PC-9 (cell line): ENCODE results near the gene PKP2. TPM values are rescaled to one million over a fixed set of nuclear protein-coding genes. Genes with fewer than 3 reads are reported as not detected.

Experiments used
- BruUV-seq: library from RNA; stranded (reverse); fragments of 400-500 nt; replicated peaks from 2 replicates; lab custom pipeline; 2021; lab: Mats Ljungman, UMichigan
- CTCF ChIA-PET: fragments of 300-600 bp; sonication (Branson Sonifier 250); formaldehyde crosslinking; loops from one replicate; lab custom pipeline; 2022; ENCODE audit warnings: antibody characterized with exemption; lab: Charles Lee
- POLR2A ChIA-PET: fragments of 300-600 bp; sonication (Branson Sonifier 250); formaldehyde crosslinking; loops from one replicate; lab custom pipeline; 2022; ENCODE audit warnings: antibody characterized with exemption; ENCODE audit not compliant: unreplicated experiment; lab: Charles Lee
- DNase-seq, 2 experiments: peaks; one replicate each; pipeline versions ENCODE4 v3.0.0 to v3.0.0-alpha.2; 2015 to 2022; ENCODE audit warnings: mixed read lengths in 1 of 2
- H2AFZ ChIP-seq: fragments of 200-600 bp; sonication (generic); 2 replicates; pipeline ENCODE4 v1.8.1; 2017; ENCODE audit warnings: antibody characterized with exemption
- H3F3A ChIP-seq: fragments of 200-600 bp; sonication (generic); 2 replicates; pipeline ENCODE4 v1.8.1; 2017; ENCODE audit warnings: antibody characterized with exemption, mild to moderate bottlenecking, low read depth; ENCODE audit not compliant: insufficient read depth
- H3K27ac ChIP-seq: fragments of 200-600 bp; sonication (generic); 2 replicates; pipeline ENCODE4 v1.6.1; 2016; ENCODE audit warnings: mixed run types
- H3K27me3 ChIP-seq: fragments of 200-600 bp; sonication (generic); 2 replicates; pipeline ENCODE4 v1.6.1; 2016; ENCODE audit warnings: low read depth, mixed run types; ENCODE audit not compliant: insufficient read depth
- H3K36me3 ChIP-seq: fragments of 200-600 bp; sonication (generic); 2 replicates; pipeline ENCODE4 v1.6.1; 2016; ENCODE audit warnings: low read depth, mixed run types
- H3K4me1 ChIP-seq: fragments of 200-600 bp; sonication (generic); replicated peaks from 2 replicates; pipeline ENCODE4 v1.6.1; 2016; ENCODE audit warnings: mixed run types; ENCODE audit not compliant: insufficient read depth
- H3K4me2 ChIP-seq: fragments of 200-600 bp; sonication (generic); 2 replicates; pipeline ENCODE4 v1.6.1; 2017; ENCODE audit warnings: mixed run types
- H3K4me3 ChIP-seq: fragments of 200-600 bp; sonication (generic); 2 replicates; pipeline ENCODE4 v1.6.1; 2016; ENCODE audit warnings: mixed run types
- H3K79me2 ChIP-seq: fragments of 200-600 bp; sonication (generic); 2 replicates; pipeline ENCODE4 v1.6.1; 2017; ENCODE audit warnings: low read depth, mixed run types
- H3K9me2 ChIP-seq: fragments of 200-600 bp; sonication (generic); 2 replicates; pipeline ENCODE4 v1.8.1; 2017; ENCODE audit warnings: mild to moderate bottlenecking; ENCODE audit not compliant: insufficient read depth
- H3K9me3 ChIP-seq: fragments of 200-600 bp; sonication (generic); 2 replicates; pipeline ENCODE4 v1.8.1; 2016; ENCODE audit warnings: low read depth; ENCODE audit not compliant: insufficient read depth
- H4K20me1 ChIP-seq: fragments of 200-600 bp; sonication (generic); 2 replicates; pipeline ENCODE4 v1.8.1; 2017; ENCODE audit not compliant: insufficient read depth
- EZH2 ChIP-seq: fragments of 200-600 bp; sonication (generic); IDR thresholded peaks from 2 replicates; pipeline ENCODE4 v1.8.0; 2017; ENCODE audit warnings: antibody characterized with exemption, low read depth
- intact Hi-C: fragments of 100-400 bp; cut with micrococcal nuclease; formaldehyde crosslinking; loops from one replicate; pipeline ENCODE4 v1.10.0; 2022; ENCODE audit not compliant: unreplicated experiment
- total RNA-seq: library from RNA; stranded (reverse); gene quantifications from 2 replicates; pipeline ENCODE4 v1.2.3, GENCODE V29; 2021
- TF ChIP-seq, protein P1 (sequence below): fragments of 200-600 bp; sonication (generic); conservative IDR thresholded peaks from 2 replicates; pipeline ENCODE4 v1.6.1; 2017; ENCODE audit warnings: mixed run types, antibody characterized with exemption, mild to moderate bottlenecking, moderate library complexity

The PKP2 gene
- total RNA-seq, 1 experiment from 2014 or later: 88.1 TPM

DNA sequence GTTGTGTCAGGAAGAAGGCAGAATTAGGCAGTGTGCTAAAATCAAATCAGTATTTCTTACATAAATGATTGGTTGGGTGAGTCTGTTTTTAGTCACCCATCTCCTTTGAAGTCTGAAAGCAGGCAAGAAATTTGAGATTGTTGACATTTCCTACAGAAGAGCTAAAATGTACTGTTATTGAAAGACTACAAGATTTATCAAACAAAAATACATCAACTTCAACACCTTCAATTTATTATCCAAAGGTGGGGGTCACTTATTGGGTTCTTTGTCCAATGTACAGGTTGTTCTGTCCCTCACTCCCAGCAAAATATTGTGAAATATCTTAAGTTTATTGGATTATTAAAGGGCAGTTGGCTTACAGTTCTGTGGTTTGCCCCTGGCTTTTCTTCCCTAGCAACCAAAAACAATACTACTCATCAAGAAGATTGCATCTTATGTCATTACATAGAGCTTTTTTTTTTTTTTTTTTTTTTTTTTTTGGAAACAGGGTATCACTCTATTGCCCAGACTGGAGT lies 20.6 kb upstream of the PKP2 start:
- H3K4me1 ChIP-seq: peaks cover 45% of the 10 kb centered on the region

DNA sequence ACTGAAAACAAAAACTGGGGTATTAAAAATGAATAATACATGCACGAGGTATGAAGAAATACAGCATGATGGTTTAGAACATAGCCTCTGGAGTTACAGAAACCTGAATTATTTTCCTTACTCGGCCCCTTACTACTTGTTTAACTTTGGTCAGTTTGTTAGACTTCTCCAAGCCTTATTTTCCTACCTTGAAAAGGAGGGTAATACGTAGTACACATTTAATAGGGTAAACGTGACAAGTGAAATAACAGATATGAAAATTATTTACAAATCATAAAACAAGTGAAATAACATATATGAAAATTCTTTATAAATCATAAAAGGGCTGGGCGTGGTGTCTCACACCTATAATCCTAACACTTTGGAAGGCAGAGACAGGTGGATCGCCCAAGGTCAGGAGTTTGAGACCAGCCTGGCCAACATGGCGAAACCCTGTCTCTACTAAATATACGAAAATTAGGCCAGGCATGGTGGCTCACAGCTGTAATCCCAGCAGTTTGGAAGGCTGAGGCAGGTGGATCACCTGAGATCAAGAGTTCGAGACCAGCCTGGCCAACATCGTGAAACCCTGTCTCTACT lies 11.4 kb upstream of the PKP2 start:
- Histone ChIP-seq H3K27ac (no peak overlapping the region), H2AFZ (no peak overlapping the region), H3K4me1 (peaks cover 19% of the 10 kb centered on the region), H3K9me2 (no peaks in the 10 kb centered on the region), H4K20me1 (no peaks in the 10 kb centered on the region), H3K36me3 (no peaks in the 10 kb centered on the region), H3F3A (0 out of 2 replicates have a peak, but pooled peaks cover 6% of the 10 kb centered on the region), H3K4me2 (no peak overlapping the region), H3K79me2 (no peaks in the 10 kb centered on the region), H3K4me3 (no peak overlapping the region), H3K9me3 (no peaks in the 10 kb centered on the region), H3K27me3 (no peaks in the 10 kb centered on the region)
- ChIA-PET POLR2A (no interaction called here), CTCF (interaction anchor here (0.6 kb wide), 1 partner anchor 1114 kb away, joined by 3 read pairs; the partner anchor contains the start of gene ALG10)
- BruUV-seq: no TSS peak
- TF ChIP-seq, protein P1, sequence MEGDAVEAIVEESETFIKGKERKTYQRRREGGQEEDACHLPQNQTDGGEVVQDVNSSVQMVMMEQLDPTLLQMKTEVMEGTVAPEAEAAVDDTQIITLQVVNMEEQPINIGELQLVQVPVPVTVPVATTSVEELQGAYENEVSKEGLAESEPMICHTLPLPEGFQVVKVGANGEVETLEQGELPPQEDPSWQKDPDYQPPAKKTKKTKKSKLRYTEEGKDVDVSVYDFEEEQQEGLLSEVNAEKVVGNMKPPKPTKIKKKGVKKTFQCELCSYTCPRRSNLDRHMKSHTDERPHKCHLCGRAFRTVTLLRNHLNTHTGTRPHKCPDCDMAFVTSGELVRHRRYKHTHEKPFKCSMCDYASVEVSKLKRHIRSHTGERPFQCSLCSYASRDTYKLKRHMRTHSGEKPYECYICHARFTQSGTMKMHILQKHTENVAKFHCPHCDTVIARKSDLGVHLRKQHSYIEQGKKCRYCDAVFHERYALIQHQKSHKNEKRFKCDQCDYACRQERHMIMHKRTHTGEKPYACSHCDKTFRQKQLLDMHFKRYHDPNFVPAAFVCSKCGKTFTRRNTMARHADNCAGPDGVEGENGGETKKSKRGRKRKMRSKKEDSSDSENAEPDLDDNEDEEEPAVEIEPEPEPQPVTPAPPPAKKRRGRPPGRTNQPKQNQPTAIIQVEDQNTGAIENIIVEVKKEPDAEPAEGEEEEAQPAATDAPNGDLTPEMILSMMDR: no peak
- TF ChIP-seq EZH2: no peak
- intact Hi-C loops: no loop called here
- no peak for DNase-seq

More for the DNA sequence above, 20.6 kb upstream of the PKP2 start:
- Histone ChIP-seq H3K79me2 (no peaks in the 10 kb centered on the region), H3K27me3 (no peaks in the 10 kb centered on the region), H3K4me2 (peak overlapping the region; percentile 40), H3K9me2 (no peaks in the 10 kb centered on the region), H3K4me3 (no peak overlapping the region), H4K20me1 (no peaks in the 10 kb centered on the region), H3K9me3 (no peaks in the 10 kb centered on the region; the same call in 1 of the 2 replicates), H3F3A (peaks cover 45% of the 10 kb centered on the region), H3K27ac (0 out of 2 replicates have a peak overlapping the region, but pooled peaks have one; percentile 12), H2AFZ (no peak overlapping the region), H3K36me3 (no peaks in the 10 kb centered on the region)
- peak in 1 of 2 experiments; percentile 86 for DNase-seq
- intact Hi-C loops: loop anchor here (1.0 to 5.0 kb wide), 2 partner anchors 20 to 60 kb away; no protein-coding TSS in a partner anchor
- CTCF ChIA-PET: interaction anchor here (0.6 to 1.1 kb wide), 3 partner anchors 13 to 1259 kb away, joined by 3 to 12 read pairs (median 3); no protein-coding TSS in a partner anchor
- no peak for TF ChIP-seq EZH2
- TF ChIP-seq, protein P1: no peak
- BruUV-seq: no TSS peak
- POLR2A ChIA-PET: interaction anchor here (0.6 to 1.2 kb wide), 5 partner anchors 13 to 70 kb away, joined by 5 to 39 read pairs (median 7); partner anchors contain the start of gene PKP2

DNA sequence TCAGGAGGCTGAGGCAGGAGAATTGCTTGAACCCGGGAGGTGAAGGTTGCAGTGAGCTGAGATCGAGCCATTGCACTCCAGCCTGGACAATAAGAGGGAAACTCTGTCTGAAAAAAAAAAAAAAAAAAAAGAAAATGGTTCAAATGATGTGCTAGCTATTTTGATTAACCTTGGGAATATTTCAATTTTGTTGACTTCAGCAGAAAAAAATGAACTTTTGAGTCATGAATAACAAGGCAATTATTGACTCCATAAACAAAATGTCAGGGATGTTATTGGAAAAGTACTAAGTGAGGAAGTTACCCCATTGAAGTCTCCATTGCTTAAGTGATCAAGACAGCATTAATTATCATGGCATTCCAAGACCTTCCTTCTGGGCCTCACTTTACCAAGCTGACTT lies 10.6 kb upstream of the PKP2 start:
- intact Hi-C loops: no loop called here

More for the DNA sequence above, 10.6 kb upstream of the PKP2 start:
- Histone ChIP-seq H3K79me2 (no peaks in the 10 kb centered on the region), H3K9me3 (no peaks in the 10 kb centered on the region), H3K36me3 (no peaks in the 10 kb centered on the region), H3K4me2 (no peak overlapping the region), H3F3A (0 out of 2 replicates have a peak, but pooled peaks cover 6% of the 10 kb centered on the region), H3K9me2 (no peaks in the 10 kb centered on the region), H2AFZ (no peak overlapping the region), H4K20me1 (no peaks in the 10 kb centered on the region), H3K27me3 (no peaks in the 10 kb centered on the region), H3K4me3 (no peak overlapping the region), H3K27ac (no peak overlapping the region), H3K4me1 (peaks cover 27% of the 10 kb centered on the region)
- no TSS peak for BruUV-seq
- TF ChIP-seq EZH2: no peak
- TF ChIP-seq, protein P1: no peak
- POLR2A ChIA-PET: no interaction called here
- CTCF ChIA-PET: interaction anchor here (0.8 kb wide), 1 partner anchor 10 kb away, joined by 3 read pairs; no protein-coding TSS in a partner anchor
- DNase-seq: no peak
